Measurements from ENCODE around the gene RBM38.

Gene RBM38

DNA sequence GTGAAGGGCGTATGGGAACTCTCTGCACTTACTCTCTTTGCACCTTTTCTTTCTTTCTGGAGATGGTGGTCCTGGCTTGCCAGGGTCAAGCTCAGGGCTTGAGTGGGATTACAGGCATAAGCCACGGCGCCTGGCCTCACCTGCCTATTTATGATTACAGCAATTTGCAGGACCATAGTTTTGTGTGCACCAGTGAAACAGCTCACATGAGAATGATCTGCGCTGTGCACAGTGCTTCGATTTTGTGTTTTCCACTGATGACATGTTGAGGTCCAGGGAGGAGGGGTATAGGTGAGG is 40.3 kb downstream of the RBM38 start:
- TF ChIP-seq CTCF (IDR thresholded peaks at IDR 0.05) = no peak
- no peak for TF ChIP-seq ZFX (IDR thresholded peaks at IDR 0.05; ENCODE audit: borderline replicate concordance)
- no peak overlapping the region for H3K27ac ChIP-seq

DNA sequence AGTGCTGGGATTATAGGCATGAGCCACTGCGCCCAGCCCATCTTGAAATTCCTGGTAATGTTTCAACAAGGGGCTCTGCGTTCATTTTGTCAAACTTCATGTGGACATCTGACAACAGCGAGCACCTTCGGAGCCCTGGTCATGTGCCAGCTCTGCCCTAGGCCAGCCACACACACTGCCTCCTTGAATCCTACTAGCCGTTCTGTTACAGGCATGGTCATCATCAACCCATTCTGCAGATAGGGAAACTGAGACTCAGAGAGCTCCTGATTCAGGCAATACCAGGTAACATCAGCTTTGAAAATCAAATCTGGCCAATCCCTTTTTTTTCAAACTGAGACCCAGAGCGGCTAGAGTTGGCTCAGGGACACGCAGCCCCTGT is 41.3 kb downstream of the RBM38 start:
- TF ChIP-seq ZFX (IDR thresholded peaks at IDR 0.05; ENCODE audit: borderline replicate concordance) (no peak), CTCF (IDR thresholded peaks at IDR 0.05) (no peak)
- no peak overlapping the region for H3K27ac ChIP-seq

DNA sequence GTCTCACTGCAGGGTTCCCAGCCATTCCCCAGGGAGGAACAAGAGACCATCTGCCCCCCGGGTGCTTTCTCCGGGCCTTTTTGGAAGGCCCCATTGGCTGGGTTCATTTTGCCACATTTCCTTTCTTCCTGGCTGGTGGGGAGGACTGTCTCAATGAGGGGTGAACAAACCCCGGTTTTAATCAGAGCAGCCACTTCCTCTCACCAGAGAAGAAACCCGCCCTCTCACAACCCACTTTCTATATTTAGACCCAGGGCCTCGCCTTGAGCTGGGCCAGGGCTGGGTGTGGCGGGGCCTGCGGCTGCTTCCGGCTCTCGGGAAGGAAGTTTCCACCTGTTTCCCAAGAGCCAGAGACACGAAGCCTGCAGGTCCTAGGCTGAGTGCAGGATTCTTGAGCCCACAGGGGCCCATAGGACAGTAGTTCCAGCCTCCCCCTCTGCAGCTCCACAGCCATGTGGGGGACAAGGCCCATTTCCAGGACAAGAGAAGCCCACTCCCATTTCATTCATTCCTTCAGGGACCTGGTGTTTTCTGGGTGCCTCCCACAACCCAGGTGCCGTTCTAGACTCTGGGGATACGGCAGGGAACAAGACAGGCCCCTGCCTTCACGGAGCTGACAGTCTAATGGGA is 41.8 kb downstream of the RBM38 start:
- TF ChIP-seq ZFX (IDR thresholded peaks at IDR 0.05; ENCODE audit: borderline replicate concordance) (no peak), CTCF (IDR thresholded peaks at IDR 0.05) (no peak)
- no peak overlapping the region for H3K27ac ChIP-seq

DNA sequence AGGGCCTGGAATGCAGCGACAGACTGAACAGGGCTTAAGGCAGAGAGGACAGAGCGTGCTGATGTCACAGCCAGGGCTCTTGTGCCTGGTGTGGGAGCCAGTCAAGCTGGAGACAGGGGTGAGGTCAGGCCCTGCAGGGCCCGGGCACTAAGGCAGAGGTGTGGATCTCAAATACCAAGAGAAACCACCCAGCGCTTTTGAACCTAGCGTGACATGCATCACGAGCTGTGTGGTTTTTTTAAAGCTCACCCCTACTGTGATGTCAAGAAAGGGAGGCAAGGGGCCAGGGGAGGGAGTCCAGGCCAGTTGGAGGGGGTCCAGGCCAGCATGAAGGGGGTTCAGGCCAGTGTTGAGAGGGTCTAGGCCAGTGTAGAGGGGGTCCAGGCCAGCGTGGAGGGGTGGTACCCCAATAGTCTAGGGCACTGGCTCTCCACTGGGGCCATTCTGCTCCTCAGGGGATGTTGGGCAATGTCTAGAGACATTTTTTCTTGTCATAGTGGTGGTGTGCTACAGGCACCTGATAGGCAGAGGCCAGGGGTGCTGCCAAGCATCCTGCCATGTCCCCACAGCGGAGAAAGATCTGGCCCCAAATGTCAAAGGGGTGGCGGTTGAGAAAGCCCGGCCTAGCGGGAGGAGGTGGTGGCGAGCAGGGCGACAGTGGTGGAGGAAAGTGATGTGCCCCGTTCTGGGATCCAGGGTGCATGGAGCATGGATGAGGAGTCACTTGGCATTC is 42.6 kb downstream of the RBM38 start:
- H3K27ac ChIP-seq = no peak overlapping the region
- TF ChIP-seq CTCF (IDR thresholded peaks at IDR 0.05) (no peak), ZFX (IDR thresholded peaks at IDR 0.05; ENCODE audit: borderline replicate concordance) (no peak)

DNA sequence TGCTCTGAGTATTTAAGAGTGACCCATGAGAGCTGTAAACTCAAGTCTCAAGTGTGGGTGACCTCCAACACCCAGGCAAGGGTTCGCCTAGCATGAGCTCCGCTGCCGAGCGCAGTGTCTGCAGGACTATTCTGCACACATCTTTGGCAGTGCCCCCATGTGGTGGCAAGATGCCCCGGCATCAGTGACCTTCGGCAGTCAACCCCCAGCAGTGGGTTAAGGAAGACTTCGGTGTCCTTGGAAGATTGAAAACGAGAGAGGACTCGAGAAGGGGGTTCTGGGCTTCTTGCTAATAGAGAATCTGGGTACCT is 43.1 kb downstream of the RBM38 start:
- H3K27ac ChIP-seq = no peak overlapping the region
- TF ChIP-seq CTCF (IDR thresholded peaks at IDR 0.05) (peak; percentile 35), ZFX (IDR thresholded peaks at IDR 0.05; ENCODE audit: borderline replicate concordance) (no peak)

DNA sequence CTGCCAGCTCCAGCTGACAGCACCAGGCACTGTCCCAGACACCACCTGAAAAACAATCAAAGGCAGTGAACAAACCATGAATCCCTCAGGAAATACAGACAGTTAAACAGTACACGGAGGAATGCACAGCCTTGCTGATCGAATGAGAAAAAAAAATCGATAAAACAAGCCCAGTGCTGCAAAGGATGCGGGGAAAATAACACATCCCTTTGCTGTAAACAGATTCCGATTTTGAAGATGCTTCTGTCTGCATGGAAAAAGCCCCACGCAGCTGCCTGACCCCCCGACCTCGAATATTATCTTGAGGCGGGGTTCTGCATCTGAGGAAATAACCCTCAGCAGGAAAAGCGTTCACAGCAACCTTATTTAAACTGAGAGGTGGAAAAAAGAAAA is 43.9 kb downstream of the RBM38 start:
- H3K27ac ChIP-seq = no peak overlapping the region
- TF ChIP-seq ZFX (IDR thresholded peaks at IDR 0.05; ENCODE audit: borderline replicate concordance) = no peak
- no peak for TF ChIP-seq CTCF (IDR thresholded peaks at IDR 0.05)

- no peak for TF ChIP-seq CTCF (IDR thresholded peaks at IDR 0.05)
- no peak for TF ChIP-seq ZFX (IDR thresholded peaks at IDR 0.05; ENCODE audit: borderline replicate concordance)
- H3K27ac ChIP-seq = no peak overlapping the region
Measured at GRCh38 chr20:57435498-57436222, 44.5 kb downstream of the RBM38 start.

All from 22Rv1 (cell line).